WERI-Rb-1 (cell line): ENCODE data around the gene SAMD10.

ENCODE experiments used
- DNase-seq: peaks from one replicate; pipeline ENCODE4 v3.0.0-alpha.2; 2020
- H3K27ac ChIP-seq: fragments of 250-450 bp; sonication (Bioruptor Pico); 2 replicates; pipeline ENCODE4 v1.5.1; 2020; ENCODE audit warnings: mild to moderate bottlenecking, moderate library complexity
- H3K27me3 ChIP-seq: fragments of 250-450 bp; sonication (Bioruptor Pico); 2 replicates; pipeline ENCODE4 v1.5.1; 2021; ENCODE audit warnings: mild to moderate bottlenecking, low read depth, moderate library complexity; ENCODE audit not compliant: insufficient read depth, severe bottlenecking
- H3K36me3 ChIP-seq: fragments of 250-450 bp; sonication (Bioruptor Pico); 2 replicates; pipeline ENCODE4 v1.5.1; 2020; ENCODE audit warnings: mild to moderate bottlenecking, moderate library complexity
- H3K4me3 ChIP-seq: 2 replicates; pipeline ENCODE4 v1.5.1; 2011; ENCODE audit warnings: low read depth, mild to moderate bottlenecking, control low read depth, low read length
- H3K9me3 ChIP-seq: fragments of 250-450 bp; sonication (Bioruptor Pico); 2 replicates; pipeline ENCODE4 v1.5.1; 2021; ENCODE audit warnings: mild to moderate bottlenecking, moderate library complexity; ENCODE audit not compliant: severe bottlenecking
- CTCF ChIP-seq: IDR thresholded peaks from 2 replicates; pipeline ENCODE4 v1.5.1; 2011; ENCODE audit warnings: low read depth, mild to moderate bottlenecking, control low read depth, inconsistent platforms, low read length

SAMD10 gene

GRCh38 chr20:64003960-64004725 is 24.7 kb upstream of the SAMD10 start:
- TF ChIP-seq CTCF = no peak

GRCh38 chr20:64001607-64002011 is 22.2 kb upstream of the SAMD10 start:
- Histone ChIP-seq H3K27me3 (no peaks in the 10 kb centered on the region), H3K9me3 (no peaks in the 10 kb centered on the region), H3K36me3 (peaks cover 9% of the 10 kb centered on the region), H3K4me3 (no peak overlapping the region), H3K27ac (no peak overlapping the region)
- no peak for TF ChIP-seq CTCF
- DNase-seq = no peak

More at GRCh38 chr20:64003960-64004725, 24.7 kb upstream of the SAMD10 start:
- no peak overlapping the region for H3K4me3 ChIP-seq
- DNase-seq = no peak
- no peak overlapping the region for H3K27ac ChIP-seq
- H3K9me3 ChIP-seq = no peaks in the 10 kb centered on the region
- H3K27me3 ChIP-seq = no peaks in the 10 kb centered on the region
- peaks cover 9% of the 10 kb centered on the region; the same call in 1 of the 2 replicates for H3K36me3 ChIP-seq

GRCh38 chr20:64000906-64001305 is 21.5 kb upstream of the SAMD10 start:
- H3K27ac ChIP-seq = no peak overlapping the region
- H3K27me3 ChIP-seq = no peaks in the 10 kb centered on the region
- DNase-seq = no peak
- TF ChIP-seq CTCF = no peak
- no peak overlapping the region for H3K4me3 ChIP-seq
- H3K9me3 ChIP-seq = no peaks in the 10 kb centered on the region
- peaks cover 11% of the 10 kb centered on the region for H3K36me3 ChIP-seq

GRCh38 chr20:63982937-63983336 is 3.5 kb upstream of the SAMD10 start:
- Histone ChIP-seq H3K36me3 (peaks cover 8% of the 10 kb centered on the region), H3K27me3 (no peaks in the 10 kb centered on the region), H3K9me3 (no peaks in the 10 kb centered on the region), H3K27ac (no peak overlapping the region), H3K4me3 (no peak overlapping the region)
- no peak for DNase-seq
- no peak for TF ChIP-seq CTCF

- peak within 1 kb of the TSS; percentile 62 for H3K4me3 ChIP-seq
- peak; percentile 84 for TF ChIP-seq CTCF
- no peaks in the 10 kb centered on the region for H3K9me3 ChIP-seq
- no peaks in the 10 kb centered on the region for H3K27me3 ChIP-seq
- peak within 1 kb of the TSS; percentile 94 for H3K27ac ChIP-seq
- H3K36me3 ChIP-seq = peaks cover 8% of the 10 kb centered on the region
- DNase-seq = peak; percentile 88
These were observed 1.6 kb upstream of the SAMD10 start, which contains the start of gene PRPF6 for GRCh38 chr20:63980806-63981728. TSS of gene PRPF6 (plus strand) at chr20:63981132. CDS start at chr20:63981246, 114 bp downstream.
